ENCODE measurements around the gene EMILIN3. TPM values are rescaled to one million over a fixed set of nuclear protein-coding genes. Genes with fewer than 3 reads are reported as not detected.

EMILIN3 gene
- total RNA-seq, 2 experiments from 2014 or later = not detected

DNA sequence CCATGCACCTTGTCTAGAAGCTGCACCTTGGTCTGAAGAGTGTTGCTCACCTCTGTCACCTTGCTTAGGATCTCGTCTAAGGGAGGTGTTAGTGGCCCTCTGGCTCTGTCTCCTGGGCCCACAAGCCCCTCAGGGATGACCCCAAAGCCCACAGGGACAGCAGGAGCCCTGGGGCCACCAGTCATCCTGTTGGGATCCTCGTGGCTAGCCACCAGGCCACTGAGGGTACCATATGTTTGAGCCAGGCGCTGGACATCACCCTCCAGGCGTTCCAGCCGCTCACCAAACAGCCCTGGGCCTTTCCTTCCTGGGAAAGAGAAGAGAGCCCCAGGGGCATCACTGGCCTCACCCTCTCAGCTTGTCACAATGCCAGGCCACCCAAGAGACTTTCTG lies 3.9 kb downstream of the EMILIN3 start:
- Histone ChIP-seq H2AFZ (ENCODE audit: low read length) (no peak overlapping the region), H3K79me2 (ENCODE audit: insufficient read depth, low read depth, low read length) (no peaks in the 10 kb centered on the region), H3K27ac (ENCODE audit: low read depth, low read length, poor library complexity, severe bottlenecking) (no peak overlapping the region), H3K9me2 (ENCODE audit: insufficient read depth, low read length) (no peaks in the 10 kb centered on the region), H3K4me1 (ENCODE audit: insufficient read depth, low read length, poor library complexity, severe bottlenecking) (no peaks in the 10 kb centered on the region), H3K36me3 (ENCODE audit: insufficient read depth, low read length) (no peaks in the 10 kb centered on the region), H3K4me2 (ENCODE audit: low read length) (no peak overlapping the region), H4K20me1 (ENCODE audit: insufficient read depth, low read length) (no peaks in the 10 kb centered on the region), H3K4me3 (ENCODE audit: low read depth, low read length, poor library complexity, severe bottlenecking) (no peak overlapping the region), H3K9me3 (ENCODE audit: low read length) (no peaks in the 10 kb centered on the region)
- CTCF ChIA-PET (ENCODE audit: unreplicated experiment) = interaction anchor here (0.8 kb wide), 1 partner anchor 12 kb away, joined by 9 read pairs; no protein-coding TSS in a partner anchor
- no peak for DNase-seq (ENCODE audit: low spot score)
- no TSS peak for BruUV-seq (replicated peaks)
- intact Hi-C loops (cut with micrococcal nuclease; ENCODE audit: unreplicated experiment) = no loop called here
- POLR2A ChIA-PET = interaction anchor here (0.7 kb wide), 1 partner anchor 228 kb away, joined by 4 read pairs; no protein-coding TSS in a partner anchor
- TF ChIP-seq CTCF (conservative IDR thresholded peaks at IDR 0.05; ENCODE audit: low read length) = no peak
- no peak for TF ChIP-seq EZH2phosphoT487 (IDR thresholded peaks at IDR 0.05; ENCODE audit: borderline replicate concordance, low read depth, low read length)

DNA sequence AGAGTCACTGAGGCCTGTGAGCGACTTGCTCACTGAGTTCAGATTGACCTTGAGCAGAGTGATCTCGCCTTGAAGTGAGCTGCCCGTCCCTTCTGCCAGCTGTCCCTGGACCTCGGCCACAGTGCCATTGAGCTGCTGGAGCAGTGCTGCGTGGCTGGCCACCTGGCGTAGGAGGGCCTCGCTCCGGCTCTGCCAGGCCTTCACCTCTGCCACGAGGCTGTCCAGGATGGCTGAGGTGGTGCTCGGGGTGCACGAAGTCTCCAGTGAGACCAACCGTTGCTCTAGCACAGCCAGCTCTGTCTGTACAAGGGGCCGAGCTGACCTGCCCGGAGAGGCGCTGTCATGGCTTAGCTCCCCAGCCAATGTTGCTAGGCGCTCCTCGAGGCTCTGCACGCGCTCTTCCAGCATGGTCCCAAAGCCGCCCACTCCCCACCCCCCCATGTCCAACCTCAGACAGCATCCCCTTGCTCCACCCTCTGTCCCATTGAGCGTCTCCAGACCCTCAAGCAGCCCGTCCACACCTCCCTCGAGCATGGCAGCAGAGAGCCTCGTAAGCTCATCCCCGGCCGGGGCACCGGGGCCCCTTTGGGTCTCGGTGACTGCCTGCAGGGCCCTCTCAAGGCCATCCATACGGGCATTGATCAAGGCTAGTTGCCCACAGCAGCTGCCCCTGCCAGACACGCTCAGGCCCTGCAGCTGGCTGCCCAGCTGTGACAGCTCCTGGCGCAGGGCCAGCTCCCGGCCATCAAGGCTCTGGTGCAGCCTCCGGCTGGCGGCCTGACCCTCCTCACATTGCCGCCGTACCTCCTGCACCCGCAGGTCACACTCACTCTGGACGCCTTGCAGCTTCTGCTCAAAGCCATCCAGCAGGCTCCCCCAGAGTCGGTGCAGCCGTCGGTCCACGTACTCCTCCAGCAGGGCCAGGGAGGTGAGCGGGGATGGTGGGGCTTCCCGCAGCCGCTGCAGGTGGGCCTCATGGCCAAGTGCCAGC lies 4.6 kb downstream of the EMILIN3 start:
- Histone ChIP-seq H3K9me3 (ENCODE audit: low read length) (no peaks in the 10 kb centered on the region), H2AFZ (ENCODE audit: low read length) (no peak overlapping the region), H3K36me3 (ENCODE audit: insufficient read depth, low read length) (no peaks in the 10 kb centered on the region), H3K4me1 (ENCODE audit: insufficient read depth, low read length, poor library complexity, severe bottlenecking) (no peaks in the 10 kb centered on the region), H3K9me2 (ENCODE audit: insufficient read depth, low read length) (no peaks in the 10 kb centered on the region), H3K27ac (ENCODE audit: low read depth, low read length, poor library complexity, severe bottlenecking) (no peak overlapping the region), H3K79me2 (ENCODE audit: insufficient read depth, low read depth, low read length) (no peaks in the 10 kb centered on the region), H3K4me3 (ENCODE audit: low read depth, low read length, poor library complexity, severe bottlenecking) (no peak overlapping the region), H4K20me1 (ENCODE audit: insufficient read depth, low read length) (no peaks in the 10 kb centered on the region), H3K4me2 (ENCODE audit: low read length) (no peak overlapping the region)
- ChIA-PET POLR2A (interaction anchor here (0.7 kb wide), 1 partner anchor 227 kb away, joined by 4 read pairs; no protein-coding TSS in a partner anchor), CTCF (ENCODE audit: unreplicated experiment) (interaction anchor here (0.8 kb wide), 1 partner anchor 12 kb away, joined by 9 read pairs; no protein-coding TSS in a partner anchor)
- intact Hi-C loops (cut with micrococcal nuclease; ENCODE audit: unreplicated experiment) = no loop called here
- TF ChIP-seq CTCF (conservative IDR thresholded peaks at IDR 0.05; ENCODE audit: low read length) (no peak), EZH2phosphoT487 (IDR thresholded peaks at IDR 0.05; ENCODE audit: borderline replicate concordance, low read depth, low read length) (no peak)
- no peak for DNase-seq (ENCODE audit: low spot score)
- BruUV-seq (replicated peaks) = no TSS peak
